A673 (cell line): Measurements from ENCODE around the gene MRPL18. TPM values are rescaled to one million over a fixed set of nuclear protein-coding genes. Genes with fewer than 3 reads are reported as not detected.
A peak's percentile ranks its signal among the peaks of the same experiment; 100 is the strongest.

Experiments
- BruUV-seq: library from RNA; stranded (reverse); fragments of 400-500 nt; replicated peaks from 2 replicates; lab custom pipeline; 2021; lab: Mats Ljungman, UMichigan
- CTCF ChIA-PET: fragments of 300-600 bp; sonication (Branson Sonifier 250); formaldehyde crosslinking; loops from one replicate; lab custom pipeline; 2022; ENCODE audit warnings: antibody characterized with exemption; lab: Charles Lee
- POLR2A ChIA-PET: fragments of 300-600 bp; sonication (Branson Sonifier 250); formaldehyde crosslinking; loops from one replicate; lab custom pipeline; 2022; ENCODE audit warnings: antibody characterized with exemption; ENCODE audit not compliant: low non-redundant PET; lab: Charles Lee
- DNase-seq: peaks from one replicate; pipeline ENCODE4 v3.0.0-alpha.2; 2015; ENCODE audit warnings: low spot score
- H3K27ac ChIP-seq: fragments of 200-600 bp; sonication (generic); 2 replicates; pipeline ENCODE4 v1.5.1; 2016; ENCODE audit warnings: mixed run types, low read depth, mild to moderate bottlenecking, mixed read lengths, antibody characterized with exemption, low read length; ENCODE audit not compliant: poor library complexity, severe bottlenecking
- H3K27me3 ChIP-seq: fragments of 200-600 bp; sonication (generic); replicated peaks from 2 replicates; pipeline ENCODE4 v1.6.1; 2017; ENCODE audit warnings: mixed run types, low read depth, mild to moderate bottlenecking, mixed read lengths, antibody characterized with exemption, low read length; ENCODE audit not compliant: insufficient read depth, poor library complexity
- H3K36me3 ChIP-seq: fragments of 200-600 bp; sonication (generic); 2 replicates; pipeline ENCODE4 v1.6.1; 2016; ENCODE audit warnings: mixed run types, mild to moderate bottlenecking, mixed read lengths, antibody characterized with exemption, low read length; ENCODE audit not compliant: insufficient read depth, poor library complexity, severe bottlenecking
- H3K4me1 ChIP-seq: fragments of 200-600 bp; sonication (generic); 2 replicates; pipeline ENCODE4 v1.6.1; 2017; ENCODE audit warnings: mixed run types, mild to moderate bottlenecking, mixed read lengths, antibody characterized with exemption, low read length; ENCODE audit not compliant: insufficient read depth, poor library complexity, severe bottlenecking
- H3K4me3 ChIP-seq: fragments of 200-600 bp; sonication (generic); 2 replicates; pipeline ENCODE4 v1.5.1; 2016; ENCODE audit warnings: low read depth, mixed run types, mild to moderate bottlenecking, mixed read lengths, low read length; ENCODE audit not compliant: poor library complexity, severe bottlenecking
- H3K9me3 ChIP-seq: fragments of 200-600 bp; sonication (generic); 2 replicates; pipeline ENCODE4 v1.6.1; 2016; ENCODE audit warnings: mixed run types, low read depth, mild to moderate bottlenecking, mixed read lengths, antibody characterized with exemption, low read length; ENCODE audit not compliant: poor library complexity, severe bottlenecking
- CTCF ChIP-seq: fragments of 300-800, 200-600 bp; sonication (generic); conservative IDR thresholded peaks from 2 replicates; pipeline ENCODE4 v1.5.1; 2017; ENCODE audit warnings: low read depth, mild to moderate bottlenecking, antibody characterized with exemption, low read length, moderate library complexity, mixed read lengths
- EZH2 ChIP-seq: fragments of 200-600 bp; sonication (generic); IDR thresholded peaks from 2 replicates; pipeline ENCODE4 v1.6.1; 2017; ENCODE audit warnings: borderline replicate concordance, low read depth, mild to moderate bottlenecking, mixed read lengths, antibody characterized with exemption, low read length; ENCODE audit not compliant: poor library complexity, severe bottlenecking
- intact Hi-C: fragments of 100-400 bp; cut with micrococcal nuclease; formaldehyde crosslinking; loops from one replicate; pipeline ENCODE4 v1.10.0; 2022; ENCODE audit not compliant: unreplicated experiment
- total RNA-seq: library from RNA; stranded (reverse); gene quantifications from 2 replicates; pipeline ENCODE4 v1.2.3, GENCODE V29; 2021

The MRPL18 gene
- total RNA-seq, 1 experiment from 2014 or later, result 94.6 TPM

- peak; percentile 49 for DNase-seq
- Histone ChIP-seq H3K9me3 (no peaks in the 10 kb centered on the region), H3K4me1 (peaks cover 17% of the 10 kb centered on the region), H3K4me3 (peak overlapping the region; percentile 68), H3K27me3 (no peaks in the 10 kb centered on the region), H3K36me3 (peaks cover 60% of the 10 kb centered on the region), H3K27ac (peak overlapping the region; percentile 99)
- ChIA-PET POLR2A (no interaction called here), CTCF (no interaction called here)
- no TSS peak for BruUV-seq
- intact Hi-C loops, result no loop called here
- TF ChIP-seq EZH2, result no peak
Observed at GRCh38 chr6:159761129-159761872, 29.0 kb upstream of the MRPL18 start.

DNA sequence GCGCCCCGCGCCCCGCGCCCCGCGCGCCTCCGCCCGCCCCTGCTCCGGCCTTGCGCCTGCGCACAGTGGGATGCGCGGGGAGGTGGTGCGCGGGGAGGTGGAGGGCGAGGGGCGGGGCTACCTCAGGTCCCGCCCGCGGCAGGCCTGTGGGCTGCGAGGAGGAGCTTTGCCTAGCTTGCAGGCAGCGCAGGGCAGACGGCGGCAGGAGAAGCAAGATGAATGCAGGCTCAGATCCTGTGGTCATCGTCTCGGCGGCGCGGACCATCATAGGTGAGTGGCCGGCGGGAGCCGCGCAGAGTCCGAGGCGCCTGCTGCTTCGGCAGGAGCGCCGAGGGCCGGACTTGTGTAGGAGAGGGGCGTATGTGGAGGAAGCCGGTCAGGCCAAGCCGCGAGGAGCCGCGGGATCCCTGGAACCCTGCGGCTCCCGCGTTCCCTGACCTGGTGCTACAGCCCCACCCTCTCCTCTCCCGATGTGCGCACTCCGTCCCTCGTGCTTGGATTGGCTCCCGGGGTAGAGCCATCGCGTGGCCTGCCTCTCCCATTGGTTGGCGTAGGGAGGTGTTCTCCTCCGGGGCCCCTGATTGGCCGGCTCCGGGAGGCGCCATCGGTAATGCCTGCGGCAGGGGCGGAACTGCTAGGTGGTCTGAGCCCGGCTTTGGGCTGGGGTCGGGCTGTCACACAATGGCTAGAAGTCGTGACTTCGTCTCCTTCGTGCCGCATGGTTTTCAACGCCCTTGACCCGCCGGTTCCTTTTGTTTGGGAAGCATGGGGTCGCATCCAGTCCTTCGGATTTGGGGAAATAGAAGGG, 28.2 kb upstream of the MRPL18 start, which contains the start of gene ACAT2:
TSS of gene ACAT2 (plus strand) at position 173 of the 808 bp plus-strand sequence. CDS start at position 216, 43 bp downstream.
- Histone ChIP-seq H3K36me3 (peaks cover 60% of the 10 kb centered on the region), H3K27ac (peak within 1 kb of the TSS; percentile 99), H3K27me3 (no peaks in the 10 kb centered on the region), H3K4me3 (peak within 1 kb of the TSS; percentile 68), H3K9me3 (no peaks in the 10 kb centered on the region), H3K4me1 (peaks cover 17% of the 10 kb centered on the region)
- no TSS peak for BruUV-seq
- CTCF ChIA-PET, result no interaction called here
- POLR2A ChIA-PET, result interaction anchor here (0.6 kb wide), 1 partner anchor 32 kb away, joined by 3 read pairs; no protein-coding TSS in a partner anchor
- DNase-seq, result peak; percentile 99
- no peak for TF ChIP-seq CTCF
- no peak for TF ChIP-seq EZH2
- intact Hi-C loops, result no loop called here

DNA sequence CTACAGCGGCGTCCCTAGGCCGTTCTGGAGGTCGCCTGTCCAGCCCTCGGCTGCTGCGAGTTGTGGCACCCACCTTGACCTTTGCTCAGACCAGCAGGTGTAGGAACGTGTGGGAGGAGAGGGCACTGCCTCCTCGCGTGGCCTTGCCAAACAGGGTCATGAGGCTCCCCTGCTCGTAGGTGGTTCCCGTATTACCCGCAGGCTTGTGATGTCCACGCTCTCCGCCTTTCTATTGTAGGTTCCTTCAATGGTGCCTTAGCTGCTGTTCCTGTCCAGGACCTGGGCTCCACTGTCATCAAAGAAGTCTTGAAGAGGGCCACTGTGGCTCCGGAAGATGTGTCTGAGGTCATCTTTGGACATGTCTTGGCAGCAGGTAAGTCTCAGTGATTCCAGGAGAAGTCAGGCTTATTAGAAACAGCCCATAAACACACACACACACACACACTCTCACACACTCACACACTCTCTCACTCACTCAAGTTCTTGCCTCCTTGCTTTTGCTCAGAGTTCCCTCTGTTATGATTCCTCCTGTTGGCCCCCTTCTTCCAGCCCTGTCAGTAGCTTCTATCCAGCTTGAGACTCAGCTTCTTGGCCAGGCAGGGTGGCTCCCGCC, 27.5 kb upstream of the MRPL18 start:
- H3K27me3 ChIP-seq, result no peaks in the 10 kb centered on the region
- H3K9me3 ChIP-seq, result no peaks in the 10 kb centered on the region
- peaks cover 60% of the 10 kb centered on the region for H3K36me3 ChIP-seq
- no peak for DNase-seq
- TF ChIP-seq EZH2 (no peak), CTCF (no peak)
- H3K27ac ChIP-seq, result peak overlapping the region; percentile 99
- POLR2A ChIA-PET, result no interaction called here
- TSS peak; percentile 26 for BruUV-seq
- H3K4me1 ChIP-seq, result peaks cover 17% of the 10 kb centered on the region
- peak overlapping the region; percentile 68 for H3K4me3 ChIP-seq
- intact Hi-C loops, result no loop called here
- CTCF ChIA-PET, result no interaction called here
